HS-5 (cell line): Measurements from ENCODE around the gene MEI4.
"Not testable (repeated sequence)": the region's sequence is repeated elsewhere in the genome, so short reads cannot be mapped to it uniquely, and the experiment has no call there.

Experiments
- DNase-seq: peaks from one replicate; pipeline ENCODE4 v3.0.0-alpha.2; 2012; ENCODE audit warnings: low read depth

The MEI4 gene

DNA sequence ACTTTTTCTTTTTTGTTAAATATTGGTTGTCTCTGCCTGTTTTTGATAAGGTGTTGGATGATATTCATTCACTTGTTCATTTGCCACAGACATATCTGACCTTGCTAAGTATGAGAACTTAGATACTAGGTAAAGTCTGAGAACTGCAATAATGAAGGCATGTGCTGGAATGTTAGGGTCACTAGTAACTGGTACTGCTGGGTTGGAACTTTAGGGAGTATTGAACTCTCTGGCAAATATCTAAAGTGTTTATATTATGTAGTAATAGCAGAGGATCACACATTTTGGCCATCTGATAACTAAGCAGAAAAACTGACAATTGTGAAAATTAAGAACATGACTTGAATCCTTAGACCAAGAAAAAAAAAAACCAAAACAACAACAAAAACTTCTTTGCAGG lies 162.7 kb downstream of the MEI4 start:
- no peak for DNase-seq

DNA sequence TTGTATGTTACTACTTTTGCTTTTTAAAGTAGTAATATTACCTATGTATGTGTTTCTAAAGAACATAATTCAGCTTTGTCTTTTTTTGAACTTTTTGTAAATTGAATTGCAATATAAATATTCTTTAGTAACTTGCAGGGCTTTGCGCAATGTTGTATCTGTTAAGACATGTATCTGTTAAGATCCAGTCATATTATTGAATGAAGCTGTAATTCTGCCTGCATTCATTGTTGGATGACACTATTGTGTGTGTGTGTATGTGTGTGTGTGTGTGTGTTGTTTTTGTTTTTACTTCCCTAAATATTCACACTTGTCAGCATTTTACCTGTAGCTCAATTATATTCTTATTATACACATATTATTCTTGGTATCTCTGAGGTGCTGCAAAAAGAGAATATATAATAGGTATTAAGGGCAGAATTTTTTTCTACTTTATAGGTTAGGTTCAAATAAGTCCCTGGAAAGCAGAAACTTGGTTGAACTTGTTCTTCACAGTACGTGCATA lies 164.0 kb downstream of the MEI4 start:
- no peak for DNase-seq

DNA sequence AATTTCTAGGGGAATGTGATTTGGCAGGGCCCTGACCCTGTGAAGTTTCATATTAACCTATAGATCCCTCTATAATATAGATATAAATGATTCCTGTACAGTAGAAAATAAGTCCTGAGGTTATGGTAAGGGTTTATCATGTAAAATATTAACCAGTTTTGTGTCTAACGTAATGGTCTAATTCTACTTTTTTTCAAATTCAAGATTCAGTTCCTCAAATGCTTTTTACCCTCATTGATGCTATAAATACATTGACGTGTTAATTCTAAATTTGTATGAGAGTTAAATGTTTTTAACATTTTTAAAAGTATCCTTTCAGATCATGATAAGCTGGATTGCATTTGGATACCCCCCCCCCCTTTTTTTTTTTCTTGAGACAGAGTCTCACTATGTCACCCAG lies 169.4 kb downstream of the MEI4 start:
- no peak for DNase-seq

DNA sequence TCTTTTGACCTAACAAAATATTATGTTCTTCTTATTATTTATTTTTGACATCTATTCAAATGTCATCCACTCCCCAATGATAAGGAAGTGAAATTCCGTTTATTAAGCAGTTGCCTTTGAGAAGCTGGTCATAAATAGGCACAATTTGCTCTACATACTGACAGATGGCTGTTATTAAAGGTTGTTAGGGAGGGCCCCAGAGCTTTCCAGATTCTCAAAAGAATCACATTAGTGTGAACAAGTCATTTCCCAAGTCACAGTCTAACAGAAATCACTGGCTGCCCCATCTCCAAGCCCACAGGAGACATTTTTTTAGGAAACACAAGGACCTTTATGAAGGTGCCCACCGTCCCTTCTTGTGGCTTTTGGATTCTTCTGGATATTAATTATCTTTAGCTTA lies 172.4 kb downstream of the MEI4 start:
- no peak for DNase-seq

DNA sequence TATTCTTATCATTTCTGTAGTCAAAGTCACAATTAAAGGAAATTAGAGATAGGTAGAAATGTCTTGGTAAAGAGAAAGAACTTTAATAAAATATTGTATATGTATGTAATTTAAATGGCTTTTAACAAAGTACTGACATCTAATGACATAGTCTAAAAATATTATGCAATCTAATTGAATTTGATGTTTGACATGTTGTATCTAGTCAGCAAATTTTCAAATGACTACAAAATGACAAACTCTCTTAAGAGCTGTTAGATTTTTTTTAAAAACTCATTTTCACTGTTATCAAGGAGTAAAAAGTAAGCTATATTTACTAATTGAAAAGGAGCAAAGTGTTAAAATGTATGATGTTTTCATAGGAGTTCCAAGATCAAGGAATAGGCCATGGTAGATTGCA lies 176.9 kb downstream of the MEI4 start:
- DNase-seq, result no peak

DNA sequence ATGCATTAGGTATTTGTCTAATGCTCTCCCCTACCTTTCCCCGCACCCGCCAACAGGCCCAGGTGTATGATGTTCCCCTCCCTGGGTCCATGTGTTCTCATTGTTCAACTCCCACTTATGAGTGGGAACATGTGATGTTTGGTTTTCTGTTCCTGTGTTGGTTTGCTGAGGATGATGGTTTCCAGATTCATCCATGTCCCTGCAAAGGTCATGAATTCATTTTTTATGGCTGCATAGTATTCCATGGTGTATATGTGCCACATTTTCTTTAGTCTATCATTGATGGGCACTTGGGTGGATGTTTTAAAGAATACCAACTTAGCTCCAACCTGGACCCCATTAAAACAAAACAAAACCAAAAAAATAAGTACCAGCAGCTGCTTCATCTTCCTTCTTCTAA lies 180.9 kb downstream of the MEI4 start:
- not testable (repeated sequence) for DNase-seq

DNA sequence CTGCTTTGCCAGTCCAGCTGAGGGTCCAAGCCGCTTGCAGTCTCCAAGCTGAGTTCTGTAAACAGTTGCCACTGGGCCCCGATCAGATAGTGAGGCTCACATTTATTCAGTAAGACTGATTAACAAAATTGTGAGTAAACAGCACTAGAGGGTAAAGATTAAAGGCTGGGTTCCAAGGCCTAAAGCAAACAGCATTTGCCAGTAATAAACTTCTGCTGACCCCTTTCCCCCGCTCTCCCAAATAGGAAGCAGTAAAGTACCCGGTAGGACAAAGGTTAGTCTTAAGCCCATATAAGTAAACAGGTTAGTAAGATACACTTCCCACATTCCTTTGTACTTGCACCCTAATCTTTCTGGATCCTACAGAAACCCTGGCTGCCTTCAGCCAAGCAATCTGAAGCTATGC lies 181.8 kb downstream of the MEI4 start:
- no peak for DNase-seq

DNA sequence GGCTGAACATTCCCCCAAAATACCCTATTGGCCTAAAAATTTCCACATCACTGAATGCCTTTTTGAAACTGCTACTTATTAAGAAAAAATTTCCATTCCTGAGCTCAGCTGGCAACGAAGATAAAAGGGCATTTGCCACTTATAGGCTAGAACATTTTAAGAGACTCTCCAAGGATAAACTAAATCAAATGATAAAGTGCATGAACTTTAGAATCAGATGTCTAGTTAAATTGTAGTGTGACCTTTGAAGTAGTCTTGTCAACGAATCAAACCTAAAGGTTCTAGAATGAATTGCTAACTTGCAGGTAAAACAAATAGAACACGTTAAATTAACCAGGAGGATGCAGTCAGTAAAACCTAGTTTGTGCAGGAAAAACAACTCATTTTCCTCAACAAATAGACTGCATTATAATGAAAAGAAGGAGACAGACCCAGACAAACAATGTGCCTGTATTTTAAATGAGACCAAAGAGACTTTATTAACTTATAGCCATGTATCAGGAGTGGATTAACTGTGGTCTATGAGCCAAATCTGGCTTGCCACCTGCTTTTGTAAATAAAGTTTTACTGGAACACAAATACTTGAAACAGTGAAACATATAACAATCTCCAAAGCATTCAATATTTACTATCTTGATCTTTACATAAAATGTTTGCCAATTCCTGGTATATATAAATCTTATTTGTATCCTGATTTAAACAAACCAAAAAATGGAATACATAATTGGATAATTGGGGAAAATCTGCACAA lies 184.4 kb downstream of the MEI4 start:
- DNase-seq, result no peak

DNA sequence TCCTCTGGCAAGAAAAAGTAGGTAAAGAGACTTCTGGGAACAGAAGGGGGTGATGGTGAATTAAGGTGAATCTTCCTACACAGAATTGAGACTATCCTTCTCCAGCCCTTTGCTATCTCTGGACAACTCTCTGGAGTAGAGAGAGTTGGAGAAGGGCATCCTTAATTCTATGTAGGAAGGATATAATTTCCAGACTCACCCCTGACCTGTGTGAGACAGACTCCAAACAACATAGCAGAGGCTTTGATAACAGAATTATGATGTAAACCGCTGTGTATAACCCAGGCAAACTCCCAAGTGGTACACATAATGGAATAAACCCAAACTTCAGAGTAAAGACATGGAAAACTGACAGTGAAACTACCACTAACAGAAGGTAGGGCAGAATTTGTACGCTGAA lies 186.5 kb downstream of the MEI4 start:
- DNase-seq, result no peak

DNA sequence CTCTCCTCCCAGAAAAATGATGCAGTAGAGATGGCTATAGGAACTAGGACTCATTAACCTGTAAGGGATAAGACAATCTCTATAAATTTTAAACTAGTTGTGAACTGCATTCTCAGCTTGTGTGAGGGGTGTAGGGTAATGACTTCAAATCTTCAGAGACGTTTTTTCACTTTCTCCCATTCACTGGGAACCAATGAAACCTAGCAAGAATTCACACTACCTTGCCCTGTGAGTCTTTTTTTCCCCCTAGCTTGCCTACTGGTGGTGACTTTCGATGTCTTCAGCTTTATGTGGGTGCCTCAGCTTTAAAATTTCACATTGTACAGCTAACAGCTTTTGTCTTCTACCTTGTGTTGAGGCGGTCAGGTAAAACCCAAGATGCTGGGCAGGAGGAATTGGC lies 192.0 kb downstream of the MEI4 start:
- no peak for DNase-seq

DNA sequence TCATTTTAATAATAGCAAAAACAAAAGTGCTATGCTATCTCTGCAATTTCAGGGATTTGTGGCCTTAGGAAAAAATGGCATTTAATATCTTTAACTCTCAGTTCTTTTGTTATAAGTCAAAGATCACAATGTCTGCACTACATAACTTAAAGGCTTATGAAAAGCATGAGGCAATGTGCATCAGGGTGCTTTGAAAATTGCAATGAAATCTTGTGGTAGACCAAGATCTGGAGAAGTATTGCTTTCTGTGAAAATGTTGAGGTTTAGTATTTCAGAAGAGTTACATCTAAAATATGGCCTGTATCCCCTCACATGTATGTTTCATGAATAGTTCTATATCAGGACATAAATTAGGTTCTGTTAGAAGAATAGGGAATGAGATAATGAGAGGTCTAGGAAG lies 200.6 kb downstream of the MEI4 start:
- no peak for DNase-seq

DNA sequence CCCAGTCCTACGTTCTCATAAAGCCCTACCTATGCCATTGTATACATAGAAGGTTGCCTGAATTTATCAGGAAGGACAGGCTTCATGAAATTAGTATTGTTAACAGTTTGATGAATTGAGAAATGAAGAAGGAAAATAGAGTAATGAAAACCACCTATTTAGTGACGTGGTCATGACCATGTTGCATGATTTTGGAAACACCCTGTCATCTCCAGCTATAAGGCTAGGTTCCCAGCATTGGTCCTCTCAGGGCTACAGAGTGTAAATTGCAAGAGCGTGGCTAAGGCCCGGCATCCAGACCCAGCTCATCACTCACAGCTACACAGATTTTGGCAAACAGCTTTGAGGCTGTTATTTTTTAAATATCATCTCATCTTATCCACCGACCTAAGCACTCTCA lies 203.6 kb downstream of the MEI4 start:
- DNase-seq, result no peak

DNA sequence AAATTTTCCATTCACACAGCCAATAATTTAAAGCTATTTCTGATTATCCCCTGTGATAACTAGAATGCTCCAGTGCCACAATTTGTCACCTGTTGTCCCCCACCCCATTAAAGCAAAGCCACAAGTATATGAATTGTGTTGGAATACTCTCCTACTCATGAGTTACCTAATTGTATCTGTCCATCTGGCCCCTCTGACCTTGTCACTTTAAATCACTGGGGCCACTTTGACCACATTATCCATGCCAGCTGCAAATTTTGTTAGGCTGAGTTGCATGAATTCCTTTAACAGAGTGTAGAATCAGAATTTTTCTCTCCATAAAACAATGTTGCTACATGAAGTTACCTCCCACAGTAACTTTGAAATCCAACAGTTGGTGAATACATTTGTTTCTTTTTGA lies 204.6 kb downstream of the MEI4 start:
- no peak for DNase-seq

DNA sequence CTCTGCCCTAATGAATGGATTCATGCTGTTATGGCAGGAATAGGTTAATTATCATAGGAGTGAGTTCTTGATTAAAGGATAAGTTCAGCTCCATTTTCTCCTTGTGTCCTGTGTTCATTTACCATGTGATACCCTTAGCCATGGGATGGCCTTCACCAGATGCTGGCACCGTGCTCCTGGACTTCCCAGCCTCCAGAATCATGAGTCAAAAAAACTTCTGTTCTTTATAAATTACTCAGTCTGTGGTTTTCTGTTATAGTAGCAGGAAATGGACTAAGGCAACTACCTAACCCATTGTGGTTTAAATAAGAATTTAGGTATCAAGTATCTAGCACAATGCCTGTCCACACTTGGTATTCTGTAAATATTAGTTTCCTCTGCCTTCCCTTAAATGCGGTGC lies 223.5 kb downstream of the MEI4 start:
- DNase-seq, result peak; percentile 31

DNA sequence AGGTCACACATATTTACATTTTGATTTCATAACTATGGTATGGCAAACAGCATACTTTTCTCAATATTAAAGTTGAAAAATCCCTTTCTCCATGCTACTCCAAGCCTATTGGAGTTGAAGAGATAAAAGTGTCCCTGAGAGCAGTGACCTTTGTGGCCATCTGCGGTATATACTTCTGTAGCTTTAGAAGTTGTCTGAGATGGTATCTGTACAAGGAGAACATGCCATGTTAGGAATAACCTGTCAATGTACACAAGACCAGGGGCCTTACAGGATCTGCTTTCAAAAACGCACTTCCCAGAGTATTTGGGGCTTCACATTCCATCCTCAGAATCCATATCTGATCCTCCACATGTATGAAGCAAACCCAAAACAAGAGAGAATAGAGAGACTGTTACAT lies 226.7 kb downstream of the MEI4 start:
- no peak for DNase-seq

DNA sequence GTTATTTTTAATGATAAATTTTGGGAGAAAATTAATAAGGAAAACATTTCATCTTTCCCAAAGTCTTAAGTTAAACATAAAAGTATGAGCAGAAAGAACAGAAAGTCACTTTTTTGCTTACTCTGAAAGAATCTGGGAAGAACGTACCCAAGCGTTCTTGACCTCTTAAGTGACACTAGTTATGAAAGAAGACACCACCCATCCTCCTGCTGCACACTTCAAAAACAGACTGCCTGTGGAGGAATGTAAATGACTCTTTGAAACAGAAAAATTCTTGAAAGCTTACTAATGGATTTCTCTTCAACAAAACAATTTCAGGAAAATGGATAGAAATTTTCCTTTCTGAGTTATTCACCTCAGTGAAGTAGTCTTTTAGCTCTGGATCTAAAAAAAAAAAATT lies 227.7 kb downstream of the MEI4 start:
- peak; percentile 55 for DNase-seq

DNA sequence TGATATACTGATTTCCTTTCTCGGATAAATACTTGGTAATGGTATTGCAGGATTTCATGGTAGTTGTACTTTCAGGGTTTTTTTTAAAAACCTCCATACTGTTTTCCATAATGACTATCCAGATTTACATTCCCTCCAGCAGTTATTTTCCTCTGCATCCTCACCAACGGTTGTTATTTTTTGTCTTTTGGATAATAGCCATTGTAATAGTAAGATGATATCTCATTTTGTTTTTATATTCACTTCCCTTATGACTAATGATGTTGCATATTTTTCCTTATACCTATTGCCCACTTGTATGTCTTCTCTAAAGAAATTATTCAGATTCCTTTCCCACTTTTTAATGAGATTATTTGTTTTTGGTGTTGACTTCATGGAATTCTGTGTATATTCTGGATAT lies 231.0 kb downstream of the MEI4 start:
- no peak for DNase-seq

DNA sequence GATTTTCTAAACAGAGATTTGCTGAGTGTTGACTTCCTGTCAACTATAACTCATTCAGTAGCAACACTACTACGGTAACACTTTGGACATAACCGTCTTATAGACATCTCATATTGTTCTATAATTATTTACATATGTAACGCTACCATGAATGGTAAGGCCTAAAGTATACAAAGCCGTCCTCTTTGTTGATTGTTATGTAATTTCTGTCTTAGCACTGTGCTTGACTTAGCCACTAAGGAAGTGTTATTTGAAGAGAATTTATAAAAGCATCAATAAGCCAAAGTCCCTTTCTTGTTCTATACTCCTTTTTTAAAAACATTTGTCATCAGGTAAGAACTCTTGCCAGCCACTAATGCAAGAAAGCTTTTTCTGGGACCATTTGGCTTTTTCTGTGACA lies 240.6 kb downstream of the MEI4 start:
- no peak for DNase-seq

DNA sequence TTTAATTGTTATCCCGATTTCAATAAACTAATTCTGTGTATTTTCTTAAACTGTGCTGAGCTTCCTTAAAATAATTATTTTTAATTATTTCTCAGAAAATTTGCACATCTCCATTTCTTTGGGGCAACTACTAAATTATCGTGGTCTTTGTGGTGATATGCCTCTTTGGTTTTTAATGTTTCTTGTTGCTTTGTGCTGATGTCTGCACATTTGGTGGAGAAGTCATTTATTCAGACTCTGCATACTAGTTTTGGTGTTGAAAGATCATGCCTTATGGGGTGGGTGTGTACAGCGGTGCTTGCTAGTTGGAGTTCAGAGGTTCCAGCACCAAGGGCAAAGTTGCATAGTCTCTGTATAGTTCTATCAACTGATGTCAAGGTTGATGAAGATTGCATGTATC lies 253.2 kb downstream of the MEI4 start:
- no peak for DNase-seq

DNA sequence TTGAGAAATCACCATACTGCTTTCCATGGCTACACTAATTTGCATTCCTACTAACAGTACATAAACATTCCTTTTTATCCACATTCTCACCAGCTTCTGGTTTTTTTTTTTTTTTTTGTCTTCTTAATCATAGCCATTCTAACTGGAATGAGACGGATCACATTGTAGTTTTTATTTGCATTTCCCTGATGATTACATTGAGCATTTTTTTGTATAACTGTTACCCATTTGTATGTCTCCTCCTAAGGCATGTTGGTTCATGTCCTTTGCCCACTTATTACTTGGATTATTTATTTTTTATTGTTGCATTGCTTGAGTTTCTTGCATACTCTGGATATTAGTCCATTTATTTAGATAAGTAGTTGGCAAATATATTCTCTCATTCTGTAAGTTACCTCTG lies 258.0 kb downstream of the MEI4 start:
- DNase-seq, result no peak

DNA sequence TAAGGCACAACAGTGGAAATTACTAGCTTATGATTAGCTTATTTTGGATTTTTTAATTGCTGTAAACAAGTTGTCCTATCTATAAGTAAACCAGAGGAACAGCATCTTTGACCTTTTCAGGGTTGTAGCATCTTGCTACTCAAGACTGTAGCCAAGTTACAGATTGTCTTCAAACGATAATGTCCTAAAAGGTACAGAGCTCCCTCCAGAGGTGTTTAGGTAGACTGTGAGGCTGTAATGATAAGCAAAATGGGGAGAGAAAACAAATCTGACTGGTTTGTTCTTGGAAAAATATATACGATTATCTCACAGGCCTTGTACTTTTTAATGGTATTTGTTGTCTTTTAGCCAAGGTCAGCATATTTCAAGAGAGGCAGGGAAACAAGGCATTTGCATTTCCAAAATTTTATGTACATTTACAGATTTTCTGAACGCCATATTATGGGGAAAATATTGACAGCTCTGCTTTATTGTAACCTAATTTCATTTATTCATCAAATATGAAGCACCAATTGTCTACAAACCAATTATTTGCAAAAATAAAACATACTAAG lies 273.4 kb downstream of the MEI4 start:
- DNase-seq, result no peak

DNA sequence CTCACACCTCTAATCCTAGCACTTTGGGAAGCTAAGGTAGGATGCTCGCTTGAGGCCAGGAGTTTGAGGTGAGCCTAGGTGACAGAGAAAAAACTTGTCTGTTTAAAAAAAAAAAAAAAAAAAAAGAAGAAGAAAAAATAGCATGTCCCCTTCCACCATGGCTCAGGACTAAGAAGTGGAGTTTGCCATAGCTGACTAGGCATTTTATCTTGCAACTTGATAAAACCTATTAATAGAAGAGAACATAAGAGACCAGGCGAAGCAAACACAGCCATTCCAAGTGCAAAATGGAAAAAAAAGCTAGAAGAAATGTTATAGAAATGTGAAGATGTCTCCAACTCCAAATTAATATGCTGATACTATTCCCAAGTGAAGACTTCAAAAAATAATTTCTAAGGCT lies 277.5 kb downstream of the MEI4 start:
- no peak for DNase-seq

DNA sequence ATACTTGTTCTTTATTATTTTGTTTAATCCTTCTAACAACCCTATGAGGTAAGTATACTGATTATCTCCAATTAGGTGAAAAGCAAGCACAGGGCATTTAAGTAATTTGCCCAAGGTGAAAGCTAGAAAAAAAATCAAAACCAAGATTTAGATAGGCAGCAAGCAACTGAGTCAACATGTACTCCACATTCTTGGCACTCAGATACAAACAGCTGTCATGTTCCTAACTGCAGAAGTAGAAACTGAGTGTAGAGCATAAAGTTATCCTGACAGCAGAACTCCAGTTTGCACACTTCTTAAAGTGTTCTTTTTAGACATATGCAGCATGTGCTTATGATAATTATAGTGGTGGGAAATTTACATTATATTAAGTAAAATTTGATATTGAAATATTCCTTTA lies 278.1 kb downstream of the MEI4 start:
- no peak for DNase-seq

DNA sequence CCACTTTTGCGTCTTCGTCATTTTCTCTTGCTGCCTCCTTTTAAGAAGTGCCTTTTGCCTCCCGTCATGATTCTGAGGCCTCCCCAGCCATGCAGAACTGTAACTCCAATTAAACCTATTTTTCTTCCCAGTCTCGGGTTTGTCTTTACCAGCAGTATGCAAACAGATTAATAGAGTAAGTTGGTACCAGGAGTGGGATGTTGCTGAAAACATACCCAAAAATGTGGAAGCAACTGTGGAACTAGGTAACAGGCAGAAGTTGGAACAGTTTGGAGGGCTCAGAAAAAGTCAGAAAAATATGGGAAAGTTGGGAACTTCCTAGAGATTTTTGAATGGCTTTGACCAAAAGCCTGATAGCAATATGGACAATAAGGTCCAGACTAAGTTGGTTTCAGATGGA lies 309.2 kb downstream of the MEI4 start:
- no peak for DNase-seq
